ENCODE measurements around the gene SYNE3. TPM values are rescaled to one million over a fixed set of nuclear protein-coding genes. Genes with fewer than 3 reads are reported as not detected.

The SYNE3 gene
- total RNA-seq, 1 donor from 2014 or later = 0.62 TPM

- DNase-seq (ENCODE audit: low spot score) = no peak
- no peak overlapping the region for H3K4me3 Mint-ChIP-seq (ENCODE audit: unreplicated experiment)
- H3K9me3 Mint-ChIP-seq (ENCODE audit: unreplicated experiment) = no peaks in the 10 kb centered on the region
- no peak for TF ChIP-seq CTCF (IDR thresholded peaks at IDR 0.05; ENCODE audit: unreplicated experiment)
- peaks cover 2% of the 10 kb centered on the region for H3K36me3 Mint-ChIP-seq (ENCODE audit: low read depth, unreplicated experiment)
- no peaks in the 10 kb centered on the region for H3K4me1 Mint-ChIP-seq (ENCODE audit: unreplicated experiment)
- H3K27ac Mint-ChIP-seq (ENCODE audit: unreplicated experiment) = no peak overlapping the region
- no peaks in the 10 kb centered on the region for H3K27me3 Mint-ChIP-seq (ENCODE audit: unreplicated experiment)
Observed at GRCh38 chr14:95541932-95542930, 25.8 kb upstream of the SYNE3 start.

- DNase-seq (ENCODE audit: low spot score) = no peak
- Mint-ChIP-seq H3K4me1 (ENCODE audit: unreplicated experiment) (no peaks in the 10 kb centered on the region), H3K27ac (ENCODE audit: unreplicated experiment) (no peak overlapping the region), H3K9me3 (ENCODE audit: unreplicated experiment) (no peaks in the 10 kb centered on the region), H3K4me3 (ENCODE audit: unreplicated experiment) (no peak overlapping the region), H3K36me3 (ENCODE audit: low read depth, unreplicated experiment) (peaks cover under 1% of the 10 kb centered on the region), H3K27me3 (ENCODE audit: unreplicated experiment) (no peaks in the 10 kb centered on the region)
- no peak for TF ChIP-seq CTCF (IDR thresholded peaks at IDR 0.05; ENCODE audit: unreplicated experiment)
Observed at GRCh38 chr14:95541346-95541745, 24.9 kb upstream of the SYNE3 start.

GRCh38 chr14:95540236-95540855 lies 23.9 kb upstream of the SYNE3 start:
- TF ChIP-seq CTCF (IDR thresholded peaks at IDR 0.05; ENCODE audit: unreplicated experiment) = no peak
- no peaks in the 10 kb centered on the region for H3K9me3 Mint-ChIP-seq (ENCODE audit: unreplicated experiment)
- no peak overlapping the region for H3K4me3 Mint-ChIP-seq (ENCODE audit: unreplicated experiment)
- H3K27ac Mint-ChIP-seq (ENCODE audit: unreplicated experiment) = no peak overlapping the region
- peaks cover 4% of the 10 kb centered on the region for H3K27me3 Mint-ChIP-seq (ENCODE audit: unreplicated experiment)
- no peak for DNase-seq (ENCODE audit: low spot score)
- H3K36me3 Mint-ChIP-seq (ENCODE audit: low read depth, unreplicated experiment) = peaks cover 3% of the 10 kb centered on the region
- H3K4me1 Mint-ChIP-seq (ENCODE audit: unreplicated experiment) = peaks cover 7% of the 10 kb centered on the region

- Mint-ChIP-seq H3K4me1 (ENCODE audit: unreplicated experiment) (peaks cover 8% of the 10 kb centered on the region), H3K27me3 (ENCODE audit: unreplicated experiment) (peaks cover 5% of the 10 kb centered on the region), H3K36me3 (ENCODE audit: low read depth, unreplicated experiment) (peaks cover 3% of the 10 kb centered on the region), H3K9me3 (ENCODE audit: unreplicated experiment) (no peaks in the 10 kb centered on the region), H3K27ac (ENCODE audit: unreplicated experiment) (no peak overlapping the region), H3K4me3 (ENCODE audit: unreplicated experiment) (no peak overlapping the region)
- no peak for DNase-seq (ENCODE audit: low spot score)
- no peak for TF ChIP-seq CTCF (IDR thresholded peaks at IDR 0.05; ENCODE audit: unreplicated experiment)
Observed at GRCh38 chr14:95538801-95539509, 22.5 kb upstream of the SYNE3 start.

Data from endothelial cell (in vitro differentiated cells).